ENCODE data around the gene ESD. TPM values are rescaled to one million over a fixed set of nuclear protein-coding genes. Genes with fewer than 3 reads are reported as not detected.

The ESD gene
- 125 TPM for total RNA-seq

GRCh38 chr13:46796515-46797474 lies at the start of gene ESD:
TSS of gene ESD (minus strand) at chr13:46797161. CDS start at chr13:46791413, 5,748 bp downstream.

Other genes with a start within 250 kb of the ESD start
- 28.4 TPM for gene LRCH1, start 244.0 kb downstream of the ESD start, total RNA-seq
- gene HTR2A, start 99.9 kb upstream of the ESD start, total RNA-seq: 0.47 TPM

All from metanephros (tissue), 1 donor.